Uterus (tissue), 4 donors: Measurements from ENCODE around the gene CLEC3B. TPM values are rescaled to one million over a fixed set of nuclear protein-coding genes. Genes with fewer than 3 reads are reported as not detected.
A peak's percentile ranks its signal among the peaks of the same experiment; 100 is the strongest.

Experiments
- DNase-seq, 2 donors: peaks; one replicate each; pipeline ENCODE4 v3.0.0-alpha.2; 2019 to 2020
- H3K27ac ChIP-seq, 2 donors: fragments of 200-600 bp; sonication (generic); 1 replicate in 1 of 2; 2 replicates in 1 of 2; pipeline ENCODE4 v1.5.1; 2016 to 2018
- H3K27me3 ChIP-seq, 2 donors: fragments of 200-600 bp; sonication (generic); one replicate each; pipeline ENCODE4 v1.5.1; 2018 to 2019; ENCODE audit warnings: control low read depth in 1 of 2
- H3K36me3 ChIP-seq, 2 donors: fragments of 200-600 bp; sonication (generic); one replicate each; pipeline ENCODE4 v1.5.1; 2019; ENCODE audit warnings: control low read depth in 1 of 2
- H3K4me1 ChIP-seq, 2 donors: fragments of 200-600 bp; sonication (generic); one replicate each; pipeline ENCODE4 v1.5.1; 2018 to 2019; ENCODE audit warnings: control low read depth in 1 of 2
- H3K4me3 ChIP-seq, 2 donors: fragments of 200-600 bp; sonication (generic); 1 replicate in 1 of 2; 2 replicates in 1 of 2; pipeline ENCODE4 v1.5.1; 2018 to 2019; ENCODE audit warnings: mild to moderate bottlenecking in 1 of 2
- H3K9me3 ChIP-seq, 2 donors: fragments of 200-600 bp; sonication (generic); one replicate each; pipeline ENCODE4 v1.5.1; 2019; ENCODE audit warnings: control low read depth in 1 of 2
- CTCF ChIP-seq, 4 experiments: fragments of 200-600 bp in 2 of 4; fragments of 450-650 bp in 2 of 4; sonication (generic) in 2 of 4; IDR thresholded peaks; one replicate each; pipeline ENCODE4 v1.5.1; 2016 to 2019; ENCODE audit warnings: antibody characterized with exemption in 4 of 4, mild to moderate bottlenecking in 2 of 4, moderate library complexity in 1 of 4
- POLR2A ChIP-seq, 2 donors: fragments of 450-650 bp; IDR thresholded peaks; one replicate each; pipeline ENCODE4 v1.6.1; 2016; ENCODE audit warnings: antibody characterized with exemption in 2 of 2, mild to moderate bottlenecking in 1 of 2, moderate library complexity in 1 of 2
- intact Hi-C: fragments of 100-400 bp; cut with DNase I; formaldehyde crosslinking; loops from one replicate; pipeline ENCODE4 v1.15.1; 2023; ENCODE audit warnings: low total_unique reads
- total RNA-seq, 4 donors: library from RNA; depleted of rRNA in 3 of 4; stranded (reverse); fragments of >200 nt in 3 of 4; gene quantifications; one replicate each; pipeline versions ENCODE4 v1.1.0 to v1.2.4, GENCODE V29; 2014 to 2023
- donor health status: DM: yes; HTN: yes; CAD: no.

CLEC3B gene
- total RNA-seq, 4 donors from 2014 or later: 35.0 to 248 (median 62.6) TPM

DNA sequence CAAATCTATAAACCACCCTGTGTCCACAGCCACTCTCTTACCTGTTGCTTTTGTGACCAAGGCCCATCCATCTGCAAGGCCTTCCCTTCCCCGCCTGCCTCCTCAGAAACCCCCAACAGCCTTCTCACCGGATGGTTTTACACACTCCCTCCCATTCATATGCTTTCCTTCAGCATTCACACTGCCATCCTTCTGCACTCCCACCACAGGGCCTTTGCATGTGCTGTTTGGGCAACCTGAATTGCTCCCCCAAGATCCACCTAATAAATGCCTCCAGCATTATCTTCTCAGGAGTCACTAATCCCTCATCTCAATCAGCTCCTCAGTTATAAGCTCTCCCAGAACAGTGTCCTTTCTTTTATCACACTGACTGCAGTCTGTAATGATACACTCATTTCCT lies 6.0 kb downstream of the CLEC3B start:
- no peaks in the 10 kb centered on the region for H3K9me3 ChIP-seq
- intact Hi-C loops: no loop called here
- no peak overlapping the region for H3K4me3 ChIP-seq
- DNase-seq: no peak
- TF ChIP-seq POLR2A (IDR thresholded peaks at IDR 0.05) (no peak), CTCF (IDR thresholded peaks at IDR 0.05) (no peak)
- H3K27ac ChIP-seq: no peak overlapping the region
- H3K4me1 ChIP-seq: no peaks in the 10 kb centered on the region
- no peaks in the 10 kb centered on the region for H3K36me3 ChIP-seq
- no peaks in the 10 kb centered on the region for H3K27me3 ChIP-seq

- intact Hi-C loops: no loop called here
- no peaks in the 10 kb centered on the region for H3K9me3 ChIP-seq
- H3K27ac ChIP-seq: no peak overlapping the region
- no peaks in the 10 kb centered on the region for H3K36me3 ChIP-seq
- no peaks in the 10 kb centered on the region for H3K27me3 ChIP-seq
- no peaks in the 10 kb centered on the region for H3K4me1 ChIP-seq
- no peak for TF ChIP-seq CTCF (IDR thresholded peaks at IDR 0.05)
- TF ChIP-seq POLR2A (IDR thresholded peaks at IDR 0.05): no peak
- no peak for DNase-seq
- no peak overlapping the region for H3K4me3 ChIP-seq
Measured at GRCh38 chr3:45033791-45034190, 7.7 kb downstream of the CLEC3B start.

DNA sequence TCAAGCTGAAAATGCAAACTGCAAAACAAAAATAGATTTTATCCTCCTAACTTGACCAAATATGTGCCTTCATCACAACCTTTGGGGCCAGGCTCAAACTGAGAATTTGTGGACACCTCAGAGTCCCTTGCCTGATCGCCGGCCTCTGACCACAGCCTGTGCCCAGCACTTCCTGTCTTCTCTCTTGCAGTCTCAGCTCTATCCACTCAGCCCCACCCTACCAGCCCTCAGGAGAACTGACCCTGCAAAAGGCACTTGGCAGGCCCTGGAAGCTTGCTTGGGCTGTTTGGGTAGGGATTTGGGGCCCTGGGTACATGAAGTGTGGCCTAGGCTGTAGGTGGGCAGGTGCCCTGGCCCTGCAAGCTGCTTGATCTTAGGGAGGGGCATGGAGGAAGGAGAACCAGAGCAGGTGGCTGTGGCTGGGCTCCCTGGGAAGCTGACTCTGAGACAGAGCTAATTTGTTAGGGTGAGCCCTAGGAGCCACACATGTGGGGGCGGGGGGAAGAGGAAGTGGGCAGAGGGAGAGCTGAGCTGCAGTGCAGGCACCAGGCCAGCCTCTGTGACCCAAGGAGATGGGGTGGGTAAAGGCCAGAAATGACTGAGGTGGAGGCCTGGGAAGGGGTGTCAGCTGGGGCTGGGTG lies 8.6 kb downstream of the CLEC3B start:
- Histone ChIP-seq H3K36me3 (no peaks in the 10 kb centered on the region), H3K27ac (peak overlapping the region; percentile 27 to 60), H3K9me3 (no peaks in the 10 kb centered on the region), H3K4me3 (no peak overlapping the region), H3K27me3 (no peaks in the 10 kb centered on the region), H3K4me1 (no peaks in the 10 kb centered on the region)
- DNase-seq: peak in 1 of 2 donors; percentile 35
- TF ChIP-seq CTCF (IDR thresholded peaks at IDR 0.05) (no peak), POLR2A (IDR thresholded peaks at IDR 0.05) (no peak)
- intact Hi-C loops: loop anchor here (5.0 kb wide), 2 partner anchors 463 to 623 kb away; no protein-coding TSS in a partner anchor

- H3K4me1 ChIP-seq: no peaks in the 10 kb centered on the region
Measured at GRCh38 chr3:45035441-45036301, 9.6 kb downstream of the CLEC3B start.

More at GRCh38 chr3:45035441-45036301, 9.6 kb downstream of the CLEC3B start:
- peak overlapping the region; percentile 22 to 37 for H3K4me3 ChIP-seq
- no peaks in the 10 kb centered on the region for H3K27me3 ChIP-seq
- TF ChIP-seq CTCF (IDR thresholded peaks at IDR 0.05) (peak in 1 of 4 experiments; percentile 27), POLR2A (IDR thresholded peaks at IDR 0.05) (no peak)
- intact Hi-C loops: loop anchor here (5.0 kb wide), 2 partner anchors 462 to 622 kb away; no protein-coding TSS in a partner anchor
- no peaks in the 10 kb centered on the region for H3K36me3 ChIP-seq
- no peaks in the 10 kb centered on the region for H3K9me3 ChIP-seq
- H3K27ac ChIP-seq: peak overlapping the region; percentile 51 to 60
- DNase-seq: peak; percentile 39 to 40
